ENCODE measurements around the gene FOXJ1. TPM values are rescaled to one million over a fixed set of nuclear protein-coding genes. Genes with fewer than 3 reads are reported as not detected.

Gene FOXJ1
- total and polyA plus RNA-seq, 2 of the 13 experiments (the other 11 are each of a cell fraction or from before 2014, with no cell fraction given) = 0.98 to 1.6 TPM

DNA sequence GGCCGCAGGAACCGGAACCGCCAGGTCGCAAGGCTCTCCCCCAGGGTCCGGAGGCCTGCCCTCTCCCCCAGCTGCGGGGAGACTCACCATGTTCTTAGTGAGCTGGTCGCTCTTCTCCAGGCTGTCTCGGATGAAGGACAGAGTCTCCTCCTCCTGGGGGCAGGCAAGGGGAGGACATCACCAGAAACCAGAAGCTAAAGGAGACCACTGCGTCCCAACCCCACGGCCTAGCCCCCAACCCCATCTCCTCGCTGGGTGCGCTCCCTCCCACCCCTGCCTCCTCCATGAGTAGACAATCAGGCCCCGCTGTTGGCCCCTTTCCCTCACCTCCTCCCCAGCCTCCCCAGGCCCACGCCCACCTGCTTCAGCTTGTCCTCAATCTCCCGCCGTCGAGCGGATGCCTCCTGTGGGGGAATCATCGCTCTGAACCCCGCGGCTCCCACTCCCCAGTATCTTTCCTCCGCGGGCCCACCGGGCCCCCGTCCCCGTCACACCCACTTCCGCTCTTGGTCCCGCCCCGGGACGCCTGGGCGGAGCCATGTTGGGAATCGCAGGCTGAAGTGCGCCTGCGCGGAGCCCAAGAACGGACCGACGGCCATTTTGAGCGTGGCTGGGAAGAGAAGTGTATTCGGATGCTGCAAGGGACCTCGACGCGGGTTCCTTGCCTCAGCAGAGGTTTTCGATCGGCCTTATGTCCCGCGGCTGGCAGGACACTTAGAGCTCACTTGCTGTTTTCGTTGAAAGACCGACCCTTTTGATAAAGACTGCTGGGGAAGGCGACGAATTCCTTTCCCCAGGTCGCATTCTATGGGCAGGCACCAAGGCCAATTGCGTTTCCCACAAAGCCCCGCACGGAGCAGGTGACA lies 37.5 kb downstream of the FOXJ1 start, which contains the start of gene EXOC7 (continued):
- TF ChIP-seq ZNF615 (CRISPR knock-in tag; IDR thresholded peaks at IDR 0.05; ENCODE audit: borderline replicate concordance) = no peak
- TF ChIP-seq PLRG1 (conservative IDR thresholded peaks at IDR 0.05) = no peak
- no peak; the same call in none of the 2 replicates for TF ChIP-seq CCDC6 (CRISPR knock-in tag; IDR thresholded peaks at IDR 0.05)
- TF ChIP-seq, protein P1, sequence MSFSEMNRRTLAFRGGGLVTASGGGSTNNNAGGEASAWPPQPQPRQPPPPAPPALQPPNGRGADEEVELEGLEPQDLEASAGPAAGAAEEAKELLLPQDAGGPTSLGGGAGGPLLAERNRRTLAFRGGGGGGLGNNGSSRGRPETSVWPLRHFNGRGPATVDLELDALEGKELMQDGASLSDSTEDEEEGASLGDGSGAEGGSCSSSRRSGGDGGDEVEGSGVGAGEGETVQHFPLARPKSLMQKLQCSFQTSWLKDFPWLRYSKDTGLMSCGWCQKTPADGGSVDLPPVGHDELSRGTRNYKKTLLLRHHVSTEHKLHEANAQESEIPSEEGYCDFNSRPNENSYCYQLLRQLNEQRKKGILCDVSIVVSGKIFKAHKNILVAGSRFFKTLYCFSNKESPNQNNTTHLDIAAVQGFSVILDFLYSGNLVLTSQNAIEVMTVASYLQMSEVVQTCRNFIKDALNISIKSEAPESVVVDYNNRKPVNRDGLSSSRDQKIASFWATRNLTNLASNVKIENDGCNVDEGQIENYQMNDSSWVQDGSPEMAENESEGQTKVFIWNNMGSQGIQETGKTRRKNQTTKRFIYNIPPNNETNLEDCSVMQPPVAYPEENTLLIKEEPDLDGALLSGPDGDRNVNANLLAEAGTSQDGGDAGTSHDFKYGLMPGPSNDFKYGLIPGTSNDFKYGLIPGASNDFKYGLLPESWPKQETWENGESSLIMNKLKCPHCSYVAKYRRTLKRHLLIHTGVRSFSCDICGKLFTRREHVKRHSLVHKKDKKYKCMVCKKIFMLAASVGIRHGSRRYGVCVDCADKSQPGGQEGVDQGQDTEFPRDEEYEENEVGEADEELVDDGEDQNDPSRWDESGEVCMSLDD (CRISPR knock-in tag; IDR thresholded peaks at IDR 0.05; ENCODE audit: borderline replicate concordance) = 0 out of 2 replicates have a peak, but pooled peaks have one; percentile 20
- TF ChIP-seq DNMT3B (CRISPR knock-in tag; conservative IDR thresholded peaks at IDR 0.05) = 0 out of 2 replicates have a peak, but pooled peaks have one; percentile 10
- TF ChIP-seq ZNF598 (CRISPR knock-in tag; IDR thresholded peaks at IDR 0.05; ENCODE audit: borderline replicate concordance) = peak; percentile 84
- no peak for TF ChIP-seq ZBTB3 (CRISPR knock-in tag; IDR thresholded peaks at IDR 0.05; ENCODE audit: borderline replicate concordance, low read depth)
- TF ChIP-seq, protein P2, sequence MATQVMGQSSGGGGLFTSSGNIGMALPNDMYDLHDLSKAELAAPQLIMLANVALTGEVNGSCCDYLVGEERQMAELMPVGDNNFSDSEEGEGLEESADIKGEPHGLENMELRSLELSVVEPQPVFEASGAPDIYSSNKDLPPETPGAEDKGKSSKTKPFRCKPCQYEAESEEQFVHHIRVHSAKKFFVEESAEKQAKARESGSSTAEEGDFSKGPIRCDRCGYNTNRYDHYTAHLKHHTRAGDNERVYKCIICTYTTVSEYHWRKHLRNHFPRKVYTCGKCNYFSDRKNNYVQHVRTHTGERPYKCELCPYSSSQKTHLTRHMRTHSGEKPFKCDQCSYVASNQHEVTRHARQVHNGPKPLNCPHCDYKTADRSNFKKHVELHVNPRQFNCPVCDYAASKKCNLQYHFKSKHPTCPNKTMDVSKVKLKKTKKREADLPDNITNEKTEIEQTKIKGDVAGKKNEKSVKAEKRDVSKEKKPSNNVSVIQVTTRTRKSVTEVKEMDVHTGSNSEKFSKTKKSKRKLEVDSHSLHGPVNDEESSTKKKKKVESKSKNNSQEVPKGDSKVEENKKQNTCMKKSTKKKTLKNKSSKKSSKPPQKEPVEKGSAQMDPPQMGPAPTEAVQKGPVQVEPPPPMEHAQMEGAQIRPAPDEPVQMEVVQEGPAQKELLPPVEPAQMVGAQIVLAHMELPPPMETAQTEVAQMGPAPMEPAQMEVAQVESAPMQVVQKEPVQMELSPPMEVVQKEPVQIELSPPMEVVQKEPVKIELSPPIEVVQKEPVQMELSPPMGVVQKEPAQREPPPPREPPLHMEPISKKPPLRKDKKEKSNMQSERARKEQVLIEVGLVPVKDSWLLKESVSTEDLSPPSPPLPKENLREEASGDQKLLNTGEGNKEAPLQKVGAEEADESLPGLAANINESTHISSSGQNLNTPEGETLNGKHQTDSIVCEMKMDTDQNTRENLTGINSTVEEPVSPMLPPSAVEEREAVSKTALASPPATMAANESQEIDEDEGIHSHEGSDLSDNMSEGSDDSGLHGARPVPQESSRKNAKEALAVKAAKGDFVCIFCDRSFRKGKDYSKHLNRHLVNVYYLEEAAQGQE (IDR thresholded peaks at IDR 0.05; ENCODE audit: borderline replicate concordance in 1 of 2, low read depth in 1 of 2, low read length in 2 of 2) = no peak
- TF ChIP-seq, protein P3, sequence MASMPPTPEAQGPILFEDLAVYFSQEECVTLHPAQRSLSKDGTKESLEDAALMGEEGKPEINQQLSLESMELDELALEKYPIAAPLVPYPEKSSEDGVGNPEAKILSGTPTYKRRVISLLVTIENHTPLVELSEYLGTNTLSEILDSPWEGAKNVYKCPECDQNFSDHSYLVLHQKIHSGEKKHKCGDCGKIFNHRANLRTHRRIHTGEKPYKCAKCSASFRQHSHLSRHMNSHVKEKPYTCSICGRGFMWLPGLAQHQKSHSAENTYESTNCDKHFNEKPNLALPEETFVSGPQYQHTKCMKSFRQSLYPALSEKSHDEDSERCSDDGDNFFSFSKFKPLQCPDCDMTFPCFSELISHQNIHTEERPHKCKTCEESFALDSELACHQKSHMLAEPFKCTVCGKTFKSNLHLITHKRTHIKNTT (CRISPR knock-in tag; IDR thresholded peaks at IDR 0.05) = no peak
- no peak for TF ChIP-seq ZNF777 (CRISPR knock-in tag; IDR thresholded peaks at IDR 0.05)
- TF ChIP-seq, protein P4, sequence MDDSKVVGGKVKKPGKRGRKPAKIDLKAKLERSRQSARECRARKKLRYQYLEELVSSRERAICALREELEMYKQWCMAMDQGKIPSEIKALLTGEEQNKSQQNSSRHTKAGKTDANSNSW (CRISPR knock-in tag; IDR thresholded peaks at IDR 0.05; ENCODE audit: borderline replicate concordance) = peak; percentile 85; the same call in 1 of the 2 replicates
- TF ChIP-seq PTBP1 (IDR thresholded peaks at IDR 0.05; ENCODE audit: low read depth, low read length, poor library complexity, severe bottlenecking) = peak; percentile 39
- TF ChIP-seq NFE2L2 (IDR thresholded peaks at IDR 0.05; ENCODE audit: low read length) = no peak
- TF ChIP-seq TEAD3 (CRISPR knock-in tag; optimal IDR thresholded peaks at IDR 0.05; ENCODE audit: borderline replicate concordance) = no peak
- TF ChIP-seq JUNB (CRISPR knock-in tag; IDR thresholded peaks at IDR 0.05; ENCODE audit: borderline replicate concordance) = no peak
- no peak for TF ChIP-seq FOXJ3 (CRISPR knock-in tag; IDR thresholded peaks at IDR 0.05; ENCODE audit: borderline replicate concordance)
- no peak for TF ChIP-seq ZNF207 (IDR thresholded peaks at IDR 0.05; ENCODE audit: borderline replicate concordance)
- no peak for TF ChIP-seq ZSCAN31 (CRISPR knock-in tag; IDR thresholded peaks at IDR 0.05; ENCODE audit: low read depth)
- TF ChIP-seq MEIS2 (CRISPR knock-in tag; IDR thresholded peaks at IDR 0.05) = peak; percentile 87
- TF ChIP-seq RARG (CRISPR knock-in tag; IDR thresholded peaks at IDR 0.05; ENCODE audit: low read depth) = no peak; the same call in 1 of the 2 replicates
